COLO829 (cell line): ENCODE results near the gene CLC.
"Not testable (repeated sequence)": the region's sequence is repeated elsewhere in the genome, so short reads cannot be mapped to it uniquely, and the experiment has no call there.

Source experiments
- DNase-seq: peaks from one replicate; pipeline ENCODE4 v3.0.0; 2012; ENCODE audit warnings: low spot score

The CLC gene

GRCh38 chr19:39737891-39738290 lies at the start of gene CLC:
TSS of gene CLC (minus strand) at chr19:39738029. CDS start at chr19:39737952, 77 bp downstream.
- no peak for DNase-seq

GRCh38 chr19:39780894-39781293 lies 43.1 kb upstream of the CLC start:
- DNase-seq = no peak

- DNase-seq = no peak
Observed at GRCh38 chr19:39778763-39779162, 40.9 kb upstream of the CLC start, which contains the start of gene LEUTX. TSS of gene LEUTX (plus strand) at chr19:39778854. CDS start at chr19:39778921, 67 bp downstream.

- no peak for DNase-seq
Observed at GRCh38 chr19:39768786-39769185, 31.0 kb upstream of the CLC start.

- no peak for DNase-seq
Observed at GRCh38 chr19:39768334-39768733, 30.5 kb upstream of the CLC start.

- DNase-seq = peak; percentile 22
Observed at GRCh38 chr19:39765091-39766076, 27.6 kb upstream of the CLC start.

- not testable (repeated sequence) for DNase-seq
Observed at GRCh38 chr19:39761851-39762250, 24.0 kb upstream of the CLC start.

- DNase-seq = no peak
Observed at GRCh38 chr19:39759457-39760184, 21.8 kb upstream of the CLC start.

GRCh38 chr19:39754971-39755370 lies 17.1 kb upstream of the CLC start:
- DNase-seq = no peak

GRCh38 chr19:39754544-39754943 lies 16.7 kb upstream of the CLC start:
- DNase-seq = no peak

GRCh38 chr19:39752795-39753194 lies 15.0 kb upstream of the CLC start:
- no peak for DNase-seq

- DNase-seq = no peak
Observed at GRCh38 chr19:39752390-39752789, 14.6 kb upstream of the CLC start.

- no peak for DNase-seq
Observed at GRCh38 chr19:39749981-39750380, 12.2 kb upstream of the CLC start.

- no peak for DNase-seq
Observed at GRCh38 chr19:39746836-39747529, 9.2 kb upstream of the CLC start.

GRCh38 chr19:39745643-39746042 lies 7.8 kb upstream of the CLC start:
- DNase-seq = no peak

GRCh38 chr19:39740395-39740794 lies 2.6 kb upstream of the CLC start:
- no peak for DNase-seq

- DNase-seq = no peak
Observed at GRCh38 chr19:39738814-39739213, 985 bp upstream of the CLC start.

GRCh38 chr19:39737351-39737750 lies 478 bp downstream of the CLC start:
- no peak for DNase-seq

- DNase-seq = no peak
Observed at GRCh38 chr19:39736088-39736487, 1.7 kb downstream of the CLC start.

- DNase-seq = no peak
Observed at GRCh38 chr19:39735688-39736087, 2.1 kb downstream of the CLC start.

GRCh38 chr19:39733841-39734240 lies 4.0 kb downstream of the CLC start:
- no peak for DNase-seq

- DNase-seq = no peak
Observed at GRCh38 chr19:39731685-39732084, 6.1 kb downstream of the CLC start.
